Activated T-helper 1 cell treated with anti-CD3 and anti-CD28 coated beads, Interleukin-12 subunit alpha, Interleukin-12 subunit beta, Interleukin-2, Interleukin-4 antibody, amounts not matched to agents 30 ng/mL and 10 ng/mL and 1 ng/mL, durations not matched to agents 14 hours and 24 hours and 36 hours (primary cell): ENCODE measurements around the gene ANKRD53. TPM values are rescaled to one million over a fixed set of nuclear protein-coding genes. Genes with fewer than 3 reads are reported as not detected.

Experiments
- DNase-seq: peaks from one replicate; pipeline ENCODE4 v3.0.0; 2021; ENCODE audit warnings: low spot score
- H3K27ac Mint-ChIP-seq: one replicate; pipeline ENCODE4 v1.8.0; 2021; ENCODE audit warnings: mild to moderate bottlenecking, mixed read lengths
- H3K27me3 Mint-ChIP-seq: one replicate; pipeline ENCODE4 v1.8.0; 2022; ENCODE audit warnings: mild to moderate bottlenecking, moderate library complexity, mixed read lengths; ENCODE audit not compliant: insufficient read depth
- H3K36me3 Mint-ChIP-seq: one replicate; pipeline ENCODE4 v1.8.0; 2021; ENCODE audit warnings: low read depth, mixed read lengths
- H3K4me1 Mint-ChIP-seq: one replicate; pipeline ENCODE4 v1.8.0; 2021; ENCODE audit warnings: low read depth, mixed read lengths
- H3K4me3 Mint-ChIP-seq: one replicate; pipeline ENCODE4 v1.8.0; 2021; ENCODE audit warnings: mild to moderate bottlenecking, moderate library complexity, mixed read lengths
- H3K9me3 Mint-ChIP-seq: one replicate; pipeline ENCODE4 v1.8.0; 2021; ENCODE audit warnings: mixed read lengths
- intact Hi-C: fragments of 100-400 bp; cut with micrococcal nuclease; formaldehyde crosslinking; loops from one replicate; pipeline ENCODE4 v1.15.1; 2024
- total RNA-seq: library from RNA; stranded (reverse); gene quantifications from 2 replicates; pipeline ENCODE4 v1.2.3, GENCODE V29; 2022

The ANKRD53 gene
- total RNA-seq, 1 donor from 2014 or later: not detected

DNA sequence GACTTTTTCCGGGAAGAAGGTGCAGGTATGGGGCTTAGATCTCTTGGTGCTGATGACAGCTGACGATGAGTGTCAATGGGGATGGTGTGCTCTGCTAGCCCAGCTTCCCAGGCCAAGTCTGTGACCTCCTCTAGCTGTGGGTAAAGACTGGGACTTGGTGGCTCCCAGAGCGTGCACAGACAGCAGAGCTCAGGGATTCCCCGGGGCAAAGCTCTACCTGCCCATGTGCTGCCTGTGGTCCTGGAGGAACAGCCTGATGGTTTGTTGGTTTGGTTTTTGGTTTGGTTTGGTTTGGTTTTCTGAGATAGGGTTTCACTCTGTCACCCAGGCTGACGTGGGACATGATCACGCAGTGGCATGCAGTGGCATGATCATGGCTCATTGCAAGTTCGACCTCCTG is 23.5 kb upstream of the ANKRD53 start:
- Mint-ChIP-seq H3K4me1 (no peaks in the 10 kb centered on the region), H3K9me3 (no peaks in the 10 kb centered on the region), H3K36me3 (no peaks in the 10 kb centered on the region), H3K4me3 (no peak overlapping the region), H3K27me3 (peaks cover 39% of the 10 kb centered on the region), H3K27ac (no peak overlapping the region)
- no peak for DNase-seq
- intact Hi-C loops: no loop called here

GRCh38 chr2:70956141-70956540 is 22.3 kb upstream of the ANKRD53 start:
- H3K4me3 Mint-ChIP-seq: no peak overlapping the region
- H3K27ac Mint-ChIP-seq: no peak overlapping the region
- H3K27me3 Mint-ChIP-seq: peaks cover 39% of the 10 kb centered on the region
- DNase-seq: no peak
- intact Hi-C loops: no loop called here
- H3K9me3 Mint-ChIP-seq: no peaks in the 10 kb centered on the region
- no peaks in the 10 kb centered on the region for H3K4me1 Mint-ChIP-seq
- no peaks in the 10 kb centered on the region for H3K36me3 Mint-ChIP-seq

- no peaks in the 10 kb centered on the region for H3K4me1 Mint-ChIP-seq
- H3K36me3 Mint-ChIP-seq: no peaks in the 10 kb centered on the region
- H3K4me3 Mint-ChIP-seq: no peak overlapping the region
- intact Hi-C loops: no loop called here
- no peaks in the 10 kb centered on the region for H3K9me3 Mint-ChIP-seq
- H3K27ac Mint-ChIP-seq: no peak overlapping the region
- H3K27me3 Mint-ChIP-seq: peaks cover 26% of the 10 kb centered on the region
- DNase-seq: no peak
Measured at GRCh38 chr2:70957798-70958197, 20.6 kb upstream of the ANKRD53 start.

- Mint-ChIP-seq H3K4me3 (no peak overlapping the region), H3K27me3 (peaks cover 24% of the 10 kb centered on the region), H3K9me3 (no peaks in the 10 kb centered on the region), H3K36me3 (no peaks in the 10 kb centered on the region), H3K4me1 (no peaks in the 10 kb centered on the region), H3K27ac (no peak overlapping the region)
- intact Hi-C loops: no loop called here
- DNase-seq: no peak
Measured at GRCh38 chr2:70958759-70959158, 19.7 kb upstream of the ANKRD53 start.

DNA sequence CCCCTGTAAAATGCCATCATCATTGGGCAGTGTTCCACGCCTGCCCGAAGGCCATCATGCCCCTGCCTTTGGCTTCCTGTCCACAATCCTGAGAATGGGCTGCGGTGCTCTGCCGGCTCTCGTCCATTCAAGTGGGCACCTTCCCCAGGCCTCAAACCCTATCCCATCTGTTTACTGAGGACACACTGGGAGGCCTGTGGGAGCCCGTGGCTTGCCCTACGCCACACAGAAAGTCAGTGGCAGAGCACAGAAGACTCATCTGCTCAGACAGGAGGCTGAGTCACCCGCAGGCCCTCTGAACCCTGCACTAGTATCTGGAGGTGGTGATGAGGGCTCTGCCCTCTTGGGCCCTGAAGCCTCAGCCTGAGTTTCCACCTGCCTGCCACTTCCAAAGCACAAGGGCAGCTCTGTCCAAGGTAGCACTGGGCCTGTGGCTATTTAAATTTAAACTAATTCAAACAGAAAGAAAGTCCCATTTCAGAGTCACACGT is 19.1 kb upstream of the ANKRD53 start:
- Mint-ChIP-seq H3K4me1 (no peaks in the 10 kb centered on the region), H3K27me3 (peaks cover 24% of the 10 kb centered on the region), H3K27ac (no peak overlapping the region), H3K9me3 (no peaks in the 10 kb centered on the region), H3K4me3 (no peak overlapping the region), H3K36me3 (no peaks in the 10 kb centered on the region)
- no peak for DNase-seq
- intact Hi-C loops: no loop called here

GRCh38 chr2:70959851-70960832 is 18.3 kb upstream of the ANKRD53 start:
- Mint-ChIP-seq H3K4me3 (no peak overlapping the region), H3K4me1 (peaks cover 6% of the 10 kb centered on the region), H3K9me3 (no peaks in the 10 kb centered on the region), H3K27ac (no peak overlapping the region), H3K27me3 (peaks cover 20% of the 10 kb centered on the region), H3K36me3 (no peaks in the 10 kb centered on the region)
- no peak for DNase-seq
- intact Hi-C loops: no loop called here

DNA sequence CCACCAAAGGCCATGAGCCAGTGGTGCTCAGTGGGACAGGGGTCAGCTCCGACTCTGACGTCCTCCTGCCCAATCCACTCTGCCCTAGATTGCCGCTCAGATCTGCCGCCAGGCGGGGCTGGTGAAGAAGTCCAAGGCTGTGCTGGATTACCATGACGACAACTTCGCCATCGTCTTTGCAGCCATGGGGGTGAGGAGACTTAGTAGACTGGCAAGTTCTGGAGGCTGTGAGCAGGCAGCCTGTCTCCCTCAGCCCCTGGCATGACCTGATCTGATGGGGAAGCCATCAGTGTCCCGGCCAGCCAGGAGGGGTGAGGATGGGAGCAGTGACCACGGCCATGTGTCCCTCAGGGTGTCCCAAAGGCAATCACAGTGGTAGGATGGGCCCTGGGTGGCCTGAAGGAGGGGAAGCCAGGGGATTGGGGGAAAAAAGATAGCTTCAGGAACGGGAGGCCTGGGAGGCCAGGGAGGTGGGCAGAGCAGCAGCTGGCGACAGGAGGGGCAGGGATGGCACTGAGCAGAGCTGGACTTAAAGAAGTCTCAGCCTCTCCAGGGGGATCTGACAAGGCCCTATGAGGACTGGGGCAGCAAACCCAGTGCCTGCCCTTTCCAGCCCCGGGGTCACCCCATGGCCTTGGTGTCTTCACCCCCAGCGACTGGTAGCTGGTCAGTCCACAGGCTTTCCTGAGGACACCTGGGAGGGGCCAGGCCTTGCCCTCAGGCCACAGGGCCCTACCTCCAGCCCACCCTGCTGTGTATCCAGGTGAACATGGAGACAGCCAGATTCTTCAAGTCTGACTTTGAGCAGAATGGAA is 17.4 kb upstream of the ANKRD53 start:
- intact Hi-C loops: no loop called here
- H3K9me3 Mint-ChIP-seq: no peaks in the 10 kb centered on the region
- peaks cover 9% of the 10 kb centered on the region for H3K4me1 Mint-ChIP-seq
- no peak overlapping the region for H3K4me3 Mint-ChIP-seq
- no peak overlapping the region for H3K27ac Mint-ChIP-seq
- H3K27me3 Mint-ChIP-seq: peaks cover 18% of the 10 kb centered on the region
- DNase-seq: no peak
- H3K36me3 Mint-ChIP-seq: no peaks in the 10 kb centered on the region

DNA sequence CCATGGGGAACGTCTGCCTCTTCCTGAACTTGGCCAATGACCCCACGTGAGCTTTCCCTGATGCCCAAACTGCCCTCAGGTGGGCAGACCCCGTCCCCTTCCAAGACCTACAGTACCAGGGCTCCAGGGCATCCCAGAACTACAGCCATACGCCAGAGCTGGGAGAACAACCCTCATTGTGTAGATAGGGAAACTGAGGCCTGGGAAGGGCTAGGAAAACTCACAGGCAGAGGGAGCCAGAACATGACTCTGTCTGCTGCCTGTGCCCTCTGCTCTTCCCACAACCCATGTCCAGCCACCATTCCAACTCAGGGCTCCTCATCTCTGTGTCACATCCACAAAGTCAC is 16.8 kb upstream of the ANKRD53 start:
- DNase-seq: no peak
- Mint-ChIP-seq H3K36me3 (no peaks in the 10 kb centered on the region), H3K27ac (no peak overlapping the region)

DNA sequence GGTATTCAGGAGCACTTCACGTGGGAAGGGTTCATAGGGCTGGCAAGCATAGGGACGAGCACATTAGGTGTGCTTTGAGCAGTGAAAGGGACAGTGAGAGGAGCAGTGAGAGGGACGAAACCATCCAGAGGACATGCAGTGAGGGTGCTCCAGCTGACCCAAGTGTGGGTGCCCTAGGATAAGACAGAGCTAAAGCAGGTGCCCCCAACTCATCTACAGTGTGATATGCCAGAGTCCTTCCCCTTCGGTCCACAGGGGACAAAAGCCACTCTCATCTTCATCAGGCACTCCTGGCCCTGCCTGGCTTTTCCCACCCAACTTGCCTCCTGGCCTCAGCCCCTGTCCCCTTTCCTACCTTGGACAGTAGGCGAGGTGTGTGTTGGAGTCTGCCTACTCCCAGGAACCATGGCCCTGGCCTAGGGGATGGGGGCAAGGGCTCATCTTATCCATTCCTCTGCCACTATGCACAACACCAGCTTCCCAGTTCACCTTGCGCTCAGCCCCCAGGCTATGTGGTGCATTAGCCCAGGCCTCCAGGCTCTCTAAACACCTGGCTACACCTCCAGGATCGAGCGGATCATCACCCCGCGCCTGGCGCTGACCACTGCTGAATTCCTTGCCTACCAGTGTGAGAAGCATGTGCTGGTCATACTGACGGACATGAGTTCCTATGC is 16.1 kb upstream of the ANKRD53 start:
- H3K27ac Mint-ChIP-seq: no peak overlapping the region
- H3K4me1 Mint-ChIP-seq: peaks cover 9% of the 10 kb centered on the region
- intact Hi-C loops: no loop called here
- H3K36me3 Mint-ChIP-seq: no peaks in the 10 kb centered on the region
- no peaks in the 10 kb centered on the region for H3K9me3 Mint-ChIP-seq
- H3K4me3 Mint-ChIP-seq: no peak overlapping the region
- DNase-seq: no peak
- peaks cover 22% of the 10 kb centered on the region for H3K27me3 Mint-ChIP-seq

More for the DNA sequence above, 16.8 kb upstream of the ANKRD53 start:
- Mint-ChIP-seq H3K4me3 (no peak overlapping the region), H3K27me3 (peaks cover 21% of the 10 kb centered on the region), H3K4me1 (peaks cover 9% of the 10 kb centered on the region), H3K9me3 (no peaks in the 10 kb centered on the region)
- intact Hi-C loops: no loop called here

DNA sequence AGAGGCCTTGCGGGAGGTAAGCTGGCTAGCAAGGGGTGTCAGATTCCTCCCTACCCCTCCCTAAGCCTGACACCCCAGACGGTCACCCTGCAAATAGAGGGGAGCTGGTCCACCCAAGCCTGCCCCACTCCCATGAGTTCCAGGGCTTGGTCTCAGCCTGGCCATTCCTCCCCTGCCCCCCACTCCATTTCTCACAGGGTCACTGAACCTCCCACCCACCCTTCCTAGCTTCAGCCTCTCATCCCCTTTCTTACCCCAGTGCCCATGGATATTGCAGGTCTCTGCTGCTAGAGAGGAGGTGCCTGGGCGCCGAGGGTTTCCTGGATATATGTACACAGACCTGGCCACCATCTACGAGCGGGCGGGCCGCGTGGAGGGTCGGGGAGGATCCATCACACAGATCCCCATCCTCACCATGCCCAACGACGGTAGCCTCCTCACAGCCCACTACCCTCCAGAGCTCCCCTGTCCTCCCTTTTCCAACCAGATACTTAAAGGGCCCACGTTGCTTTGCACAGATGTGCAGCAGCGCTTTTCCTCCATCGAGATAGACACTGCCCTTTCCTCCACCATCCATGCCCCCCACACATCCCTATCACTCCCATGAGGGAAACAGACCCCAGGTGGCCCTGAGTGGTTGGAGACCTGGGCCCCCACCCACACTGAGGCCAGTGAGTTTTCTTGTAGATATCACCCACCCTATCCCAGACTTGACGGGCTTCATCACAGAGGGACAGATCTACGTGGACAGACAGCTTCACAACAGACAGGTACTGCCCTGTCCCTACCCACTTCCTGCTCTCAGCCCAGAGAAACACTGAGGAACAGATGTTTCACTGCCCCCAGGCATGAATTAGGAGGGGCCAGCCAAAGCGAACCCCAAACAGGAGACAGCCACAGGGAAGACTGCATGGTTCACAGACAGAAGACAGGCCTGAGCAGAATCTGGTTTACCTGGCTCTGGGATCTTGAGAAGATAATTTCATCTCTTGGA is 15.2 kb upstream of the ANKRD53 start:
- peaks cover 9% of the 10 kb centered on the region for H3K4me1 Mint-ChIP-seq
- H3K4me3 Mint-ChIP-seq: no peak overlapping the region
- H3K27ac Mint-ChIP-seq: no peak overlapping the region
- no peaks in the 10 kb centered on the region for H3K36me3 Mint-ChIP-seq
- DNase-seq: no peak
- H3K9me3 Mint-ChIP-seq: no peaks in the 10 kb centered on the region
- H3K27me3 Mint-ChIP-seq: peaks cover 22% of the 10 kb centered on the region
- intact Hi-C loops: no loop called here

DNA sequence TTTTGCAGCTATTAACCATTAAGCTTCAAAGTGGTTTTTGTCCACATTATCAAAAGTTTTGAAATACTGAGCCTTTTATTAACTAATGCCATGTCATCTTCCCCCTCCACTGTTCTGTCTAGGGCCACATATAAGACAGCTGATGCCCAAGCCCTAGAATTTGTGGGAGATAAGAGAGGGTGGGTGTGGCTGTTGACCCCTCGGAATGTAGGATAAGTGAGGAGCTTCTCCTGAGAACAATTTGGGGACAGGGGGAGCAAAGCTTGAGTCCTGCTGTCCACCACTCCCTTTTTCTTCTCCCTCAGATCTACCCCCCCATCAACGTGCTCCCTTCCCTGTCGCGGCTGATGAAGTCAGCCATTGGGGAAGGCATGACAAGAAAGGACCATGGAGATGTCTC is 14.3 kb upstream of the ANKRD53 start:
- Mint-ChIP-seq H3K27me3 (peaks cover 23% of the 10 kb centered on the region), H3K4me3 (no peak overlapping the region), H3K27ac (no peak overlapping the region), H3K4me1 (peaks cover 9% of the 10 kb centered on the region), H3K36me3 (no peaks in the 10 kb centered on the region), H3K9me3 (no peaks in the 10 kb centered on the region)
- no peak for DNase-seq
- intact Hi-C loops: no loop called here
